ENCODE results near the gene LRRC2. TPM values are rescaled to one million over a fixed set of nuclear protein-coding genes. Genes with fewer than 3 reads are reported as not detected.

LRRC2 gene, protein sequence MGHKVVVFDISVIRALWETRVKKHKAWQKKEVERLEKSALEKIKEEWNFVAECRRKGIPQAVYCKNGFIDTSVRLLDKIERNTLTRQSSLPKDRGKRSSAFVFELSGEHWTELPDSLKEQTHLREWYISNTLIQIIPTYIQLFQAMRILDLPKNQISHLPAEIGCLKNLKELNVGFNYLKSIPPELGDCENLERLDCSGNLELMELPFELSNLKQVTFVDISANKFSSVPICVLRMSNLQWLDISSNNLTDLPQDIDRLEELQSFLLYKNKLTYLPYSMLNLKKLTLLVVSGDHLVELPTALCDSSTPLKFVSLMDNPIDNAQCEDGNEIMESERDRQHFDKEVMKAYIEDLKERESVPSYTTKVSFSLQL
- not detected in 2 replicates for total RNA-seq (ENCODE audit: low replicate concordance)

DNA sequence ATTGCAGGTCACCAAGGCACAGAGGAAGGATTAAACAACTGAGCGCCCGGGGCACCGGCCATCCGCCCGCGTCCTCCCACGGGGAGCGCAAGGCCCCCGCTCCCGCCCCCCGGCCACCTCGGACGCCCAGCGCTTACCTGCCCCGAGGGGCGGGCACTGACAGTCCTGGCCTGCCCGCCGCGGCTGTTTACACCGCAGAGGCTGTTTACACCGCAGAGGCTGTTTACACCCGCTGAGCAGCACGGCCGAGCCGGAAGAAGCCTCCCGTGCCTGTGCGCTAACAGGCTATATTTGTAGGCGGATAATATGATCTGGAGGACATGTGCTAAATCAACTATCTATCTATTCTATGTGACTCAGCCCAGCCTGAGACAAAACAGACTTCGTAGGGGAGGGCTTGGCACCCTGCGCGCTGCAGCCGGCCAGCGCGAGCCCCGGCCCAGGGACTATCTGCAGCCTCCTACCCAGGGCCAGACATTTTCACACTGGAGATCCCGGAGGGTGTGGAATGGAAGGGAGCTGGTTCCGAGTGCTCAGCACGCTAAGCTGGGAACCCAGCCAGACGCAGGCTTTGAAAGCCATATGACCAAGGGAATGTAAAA, at the start of gene LRRC2:
Gene LRRC2 (minus strand): TSS at position 263 of the 602 bp plus-strand sequence. CDS start 14,711 bp downstream, outside the sequence.
- peak; percentile 55 for DNase-seq (ENCODE audit: low spot score)
- Mint-ChIP-seq H3K27ac (peak within 1 kb of the TSS; percentile 46), H3K4me1 (peaks cover 28% of the 10 kb centered on the region), H3K4me3 (peak within 1 kb of the TSS; percentile 85), H3K36me3 (no peaks in the 10 kb centered on the region), H3K9me3 (peaks cover 4% of the 10 kb centered on the region), H3K27me3 (ENCODE audit: insufficient read depth, low read depth) (peaks cover 15% of the 10 kb centered on the region)
- no peaks in the 10 kb centered on the region for H3K9me3 ChIP-seq (ENCODE audit: low read depth)
- peaks cover 9% of the 10 kb centered on the region for H3K4me1 ChIP-seq
- no peaks in the 10 kb centered on the region for H3K36me3 ChIP-seq
- peak within 1 kb of the TSS; percentile 58 for H3K4me3 ChIP-seq
- no peaks in the 10 kb centered on the region for H3K79me2 ChIP-seq (ENCODE audit: low read depth)
- peaks cover 57% of the 10 kb centered on the region for H3K27me3 ChIP-seq
- no peaks in the 10 kb centered on the region for H4K20me1 ChIP-seq (ENCODE audit: low read depth)
- no peak within 1 kb of the TSS for H3K9ac ChIP-seq
- peak within 1 kb of the TSS; percentile 90 for H2AFZ ChIP-seq (replicated peaks)
- no peak within 1 kb of the TSS for H3K27ac ChIP-seq
- peaks cover 6% of the 10 kb centered on the region for H3F3A ChIP-seq (ENCODE audit: low read depth)
- TF ChIP-seq, protein P1, sequence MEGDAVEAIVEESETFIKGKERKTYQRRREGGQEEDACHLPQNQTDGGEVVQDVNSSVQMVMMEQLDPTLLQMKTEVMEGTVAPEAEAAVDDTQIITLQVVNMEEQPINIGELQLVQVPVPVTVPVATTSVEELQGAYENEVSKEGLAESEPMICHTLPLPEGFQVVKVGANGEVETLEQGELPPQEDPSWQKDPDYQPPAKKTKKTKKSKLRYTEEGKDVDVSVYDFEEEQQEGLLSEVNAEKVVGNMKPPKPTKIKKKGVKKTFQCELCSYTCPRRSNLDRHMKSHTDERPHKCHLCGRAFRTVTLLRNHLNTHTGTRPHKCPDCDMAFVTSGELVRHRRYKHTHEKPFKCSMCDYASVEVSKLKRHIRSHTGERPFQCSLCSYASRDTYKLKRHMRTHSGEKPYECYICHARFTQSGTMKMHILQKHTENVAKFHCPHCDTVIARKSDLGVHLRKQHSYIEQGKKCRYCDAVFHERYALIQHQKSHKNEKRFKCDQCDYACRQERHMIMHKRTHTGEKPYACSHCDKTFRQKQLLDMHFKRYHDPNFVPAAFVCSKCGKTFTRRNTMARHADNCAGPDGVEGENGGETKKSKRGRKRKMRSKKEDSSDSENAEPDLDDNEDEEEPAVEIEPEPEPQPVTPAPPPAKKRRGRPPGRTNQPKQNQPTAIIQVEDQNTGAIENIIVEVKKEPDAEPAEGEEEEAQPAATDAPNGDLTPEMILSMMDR (IDR thresholded peaks at IDR 0.05) = no peak
- no peak for TF ChIP-seq EZH2 (IDR thresholded peaks at IDR 0.05)
- TF ChIP-seq EZH2phosphoT487 (IDR thresholded peaks at IDR 0.05) = no peak
- H3K4me2 ChIP-seq = peak within 1 kb of the TSS; percentile 85

DNA sequence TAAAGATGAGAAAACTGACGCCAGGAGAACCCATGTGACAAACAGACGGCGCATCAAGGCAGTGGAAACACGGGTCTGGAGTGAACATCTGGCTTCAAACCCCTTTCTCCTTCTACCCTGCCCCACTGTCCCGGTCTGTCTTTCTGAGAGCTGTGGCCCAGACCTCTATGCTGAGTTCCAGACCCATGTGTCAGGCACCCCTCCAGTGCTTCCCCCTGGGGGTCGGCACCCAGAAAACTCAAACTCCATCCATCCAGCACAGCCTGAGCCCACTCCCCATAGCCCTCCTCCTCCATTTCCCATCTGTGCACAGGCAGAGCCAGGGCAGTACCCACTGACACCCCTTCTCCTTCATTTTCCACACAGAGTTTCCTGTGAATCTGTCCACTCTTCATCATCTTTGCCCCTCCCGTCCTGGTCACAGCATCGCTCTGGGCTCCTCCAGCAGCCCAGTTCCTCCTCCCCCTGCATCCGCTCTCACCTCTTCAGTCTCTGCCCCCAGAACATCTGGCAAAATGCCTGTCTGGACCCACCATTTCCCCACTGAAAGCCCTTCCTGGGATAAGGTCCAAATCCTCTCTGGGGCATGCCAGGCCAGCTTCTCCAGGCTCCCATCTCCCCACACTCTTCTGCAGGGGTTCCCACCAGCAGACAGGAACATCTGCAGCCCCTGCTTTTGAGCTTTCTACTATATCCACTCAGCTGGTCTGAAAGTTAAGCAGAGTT, 49.1 kb upstream of the LRRC2 start:
- no peaks in the 10 kb centered on the region for H3K36me3 ChIP-seq
- H2AFZ ChIP-seq (replicated peaks) = no peak overlapping the region
- H3K9ac ChIP-seq = no peak overlapping the region
- DNase-seq (ENCODE audit: low spot score) = no peak
- Mint-ChIP-seq H3K27ac (no peak overlapping the region), H3K4me3 (no peak overlapping the region), H3K4me1 (peaks cover 18% of the 10 kb centered on the region), H3K36me3 (no peaks in the 10 kb centered on the region), H3K9me3 (no peaks in the 10 kb centered on the region), H3K27me3 (ENCODE audit: insufficient read depth, low read depth) (peaks cover 17% of the 10 kb centered on the region)
- no peaks in the 10 kb centered on the region for H3K27me3 ChIP-seq
- no peaks in the 10 kb centered on the region for H4K20me1 ChIP-seq (ENCODE audit: low read depth)
- H3K27ac ChIP-seq = no peak overlapping the region
- TF ChIP-seq EZH2 (IDR thresholded peaks at IDR 0.05) = no peak
- no peak for TF ChIP-seq EZH2phosphoT487 (IDR thresholded peaks at IDR 0.05)
- TF ChIP-seq, protein P1 (IDR thresholded peaks at IDR 0.05) = no peak
- H3K9me3 ChIP-seq (ENCODE audit: low read depth) = no peaks in the 10 kb centered on the region
- H3F3A ChIP-seq (ENCODE audit: low read depth) = no peaks in the 10 kb centered on the region
- no peak overlapping the region for H3K4me3 ChIP-seq
- no peaks in the 10 kb centered on the region for H3K79me2 ChIP-seq (ENCODE audit: low read depth)
- H3K4me1 ChIP-seq = peaks cover 2% of the 10 kb centered on the region
- H3K4me2 ChIP-seq = no peak overlapping the region

DNA sequence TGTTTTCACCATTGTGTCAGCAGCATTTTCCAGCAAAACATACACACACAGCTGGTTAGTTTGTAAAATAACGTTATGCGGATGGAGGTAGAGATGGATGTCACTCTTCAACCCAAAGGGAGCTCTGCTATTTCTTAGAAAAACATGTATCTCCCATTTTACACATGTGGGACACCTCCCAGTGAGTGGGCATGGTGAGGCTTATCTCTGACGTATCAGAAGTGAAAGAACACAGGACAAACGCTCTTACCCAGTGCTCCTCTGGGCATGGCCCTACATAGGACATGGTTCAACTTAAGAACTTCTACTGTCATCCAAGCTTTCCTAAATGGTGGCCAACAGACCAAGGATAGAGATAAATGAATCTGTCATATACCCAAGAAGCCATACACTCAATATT, 48.3 kb upstream of the LRRC2 start:
- no peak for DNase-seq (ENCODE audit: low spot score)
- Mint-ChIP-seq H3K4me1 (peaks cover 17% of the 10 kb centered on the region), H3K9me3 (no peaks in the 10 kb centered on the region), H3K36me3 (no peaks in the 10 kb centered on the region), H3K27ac (no peak overlapping the region), H3K27me3 (ENCODE audit: insufficient read depth, low read depth) (peaks cover 15% of the 10 kb centered on the region), H3K4me3 (no peak overlapping the region)
- Histone ChIP-seq H3K9me3 (ENCODE audit: low read depth) (no peaks in the 10 kb centered on the region), H3K4me3 (no peak overlapping the region), H3K4me2 (no peak overlapping the region), H4K20me1 (ENCODE audit: low read depth) (no peaks in the 10 kb centered on the region), H3K4me1 (no peaks in the 10 kb centered on the region), H3K79me2 (ENCODE audit: low read depth) (no peaks in the 10 kb centered on the region), H3K9ac (no peak overlapping the region), H3K27ac (no peak overlapping the region), H3F3A (ENCODE audit: low read depth) (no peaks in the 10 kb centered on the region), H3K27me3 (no peaks in the 10 kb centered on the region), H3K36me3 (no peaks in the 10 kb centered on the region), H2AFZ (replicated peaks) (no peak overlapping the region)
- TF ChIP-seq EZH2phosphoT487 (IDR thresholded peaks at IDR 0.05) (no peak), EZH2 (IDR thresholded peaks at IDR 0.05) (no peak)
- TF ChIP-seq, protein P1 (IDR thresholded peaks at IDR 0.05) = no peak
